Measurements from ENCODE around the gene RNF38. TPM values are rescaled to one million over a fixed set of nuclear protein-coding genes. Genes with fewer than 3 reads are reported as not detected.
A peak's percentile ranks its signal among the peaks of the same experiment; 100 is the strongest.
"Not testable (repeated sequence)": the region's sequence is repeated elsewhere in the genome, so short reads cannot be mapped to it uniquely, and the experiment has no call there.

RNF38 gene
- total RNA-seq = 12.0 and 47.3 TPM in 2 replicates

DNA sequence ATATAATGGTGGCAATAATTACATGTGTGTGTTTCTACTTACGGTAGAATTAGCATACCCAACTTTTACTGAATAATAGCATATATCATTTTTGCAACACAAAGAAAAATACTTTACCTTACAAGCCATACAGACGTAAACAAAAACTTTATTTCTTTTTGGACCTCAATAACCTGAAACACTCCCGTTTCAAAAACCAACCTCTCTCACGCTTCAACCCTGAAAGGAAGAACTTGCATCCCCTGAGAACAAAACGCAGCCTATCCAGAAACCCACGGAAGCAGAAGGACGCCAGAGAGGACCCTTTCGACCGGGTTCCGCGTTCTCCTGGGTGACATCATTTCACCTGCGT is at the start of gene RNF38:
Gene RNF38, minus strand, starts transcription at position 290 of the 352 bp plus-strand sequence. Its CDS starts 161 bp downstream, at position 129.
- DNase-seq (ENCODE audit: low read depth) = no peak

GRCh38 chr9:36448555-36448954 is 48.5 kb upstream of the RNF38 start:
- DNase-seq (ENCODE audit: low read depth) = not testable (repeated sequence)

- DNase-seq (ENCODE audit: low read depth) = no peak
Measured at GRCh38 chr9:36448017-36448416, 47.9 kb upstream of the RNF38 start.

DNA sequence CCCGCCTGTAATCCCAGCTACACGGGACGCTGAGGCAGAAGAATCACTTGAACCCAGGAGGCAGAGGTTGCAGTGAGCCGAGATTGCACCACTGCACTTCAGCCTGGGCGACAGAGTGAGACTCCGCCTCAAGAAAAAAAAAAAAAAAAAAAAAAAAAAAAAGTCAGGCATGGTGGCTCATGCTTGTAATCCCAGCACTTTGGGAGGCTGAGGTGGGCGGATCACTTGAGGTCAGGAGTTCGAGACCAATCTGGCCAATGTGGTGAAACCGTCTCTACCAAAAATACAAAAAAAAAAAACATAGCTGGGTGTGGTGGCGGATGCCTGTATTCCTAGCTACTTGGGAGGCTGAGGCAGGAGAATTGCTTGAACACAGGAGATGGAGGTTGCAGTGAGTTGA is 46.6 kb upstream of the RNF38 start:
- not testable (repeated sequence) for DNase-seq (ENCODE audit: low read depth)

GRCh38 chr9:36445800-36446361 is 45.8 kb upstream of the RNF38 start:
- no peak for DNase-seq (ENCODE audit: low read depth)

DNA sequence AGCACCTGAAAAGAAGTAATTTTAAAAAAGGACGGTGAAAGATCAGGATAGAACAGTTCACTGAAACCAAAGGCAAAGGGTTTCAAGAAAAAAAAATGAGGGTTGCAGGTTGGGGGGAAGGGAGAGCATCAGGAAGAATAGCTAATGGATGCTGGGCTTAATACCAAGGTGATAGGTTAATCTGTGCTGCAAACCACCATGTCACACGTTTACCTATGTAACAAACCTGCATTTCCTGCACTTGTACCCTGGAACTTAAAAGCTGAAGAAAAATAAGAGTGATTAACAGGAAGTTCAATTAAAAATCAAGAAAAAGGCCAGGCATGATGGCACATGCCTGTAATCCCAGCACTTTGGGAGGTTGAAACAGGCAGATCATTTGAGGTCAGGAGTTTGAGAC is 44.1 kb upstream of the RNF38 start:
- DNase-seq (ENCODE audit: low read depth) = no peak

- DNase-seq (ENCODE audit: low read depth) = peak; percentile 19
Measured at GRCh38 chr9:36443581-36443980, 43.5 kb upstream of the RNF38 start.

DNA sequence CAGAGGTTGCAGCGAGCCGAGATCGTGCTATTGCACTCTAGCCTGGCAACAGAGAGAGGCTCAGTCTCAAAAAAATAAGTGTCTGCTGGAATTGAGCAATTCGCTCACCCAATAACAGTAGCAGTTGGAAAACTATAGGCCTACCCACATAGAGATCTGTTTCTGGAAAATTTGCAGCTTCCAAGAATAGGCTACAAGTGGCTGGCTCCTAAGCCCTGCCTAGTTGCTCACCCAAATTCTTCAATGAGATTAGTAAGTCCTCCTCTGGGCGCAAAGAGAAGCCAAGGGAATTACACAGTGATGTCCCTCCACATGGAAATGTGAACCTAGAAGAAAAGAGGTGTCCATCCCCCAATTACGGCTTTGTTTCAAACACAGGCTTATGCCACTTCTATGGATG is 42.6 kb upstream of the RNF38 start:
- DNase-seq (ENCODE audit: low read depth) = no peak

DNA sequence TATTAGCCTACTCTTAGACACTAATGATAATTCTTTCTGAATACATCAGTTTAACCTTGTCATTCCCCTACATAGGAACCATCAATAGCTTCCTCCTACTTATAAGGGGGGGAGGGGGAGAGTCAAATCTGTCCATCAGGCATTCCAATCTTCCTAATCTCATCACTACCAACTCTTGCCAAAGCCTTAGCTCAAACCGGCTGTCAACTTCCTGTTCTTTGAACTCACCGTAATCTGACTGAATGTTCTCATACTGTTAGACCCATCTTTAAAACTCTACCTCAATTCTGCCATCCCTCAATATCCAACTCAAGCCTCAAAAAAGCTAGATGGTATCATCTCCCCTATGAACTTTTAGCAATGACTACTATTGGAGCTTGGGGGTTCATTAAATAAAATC is 41.9 kb upstream of the RNF38 start:
- DNase-seq (ENCODE audit: low read depth) = no peak

GRCh38 chr9:36438536-36439236 is 38.6 kb upstream of the RNF38 start:
- no peak for DNase-seq (ENCODE audit: low read depth)

DNA sequence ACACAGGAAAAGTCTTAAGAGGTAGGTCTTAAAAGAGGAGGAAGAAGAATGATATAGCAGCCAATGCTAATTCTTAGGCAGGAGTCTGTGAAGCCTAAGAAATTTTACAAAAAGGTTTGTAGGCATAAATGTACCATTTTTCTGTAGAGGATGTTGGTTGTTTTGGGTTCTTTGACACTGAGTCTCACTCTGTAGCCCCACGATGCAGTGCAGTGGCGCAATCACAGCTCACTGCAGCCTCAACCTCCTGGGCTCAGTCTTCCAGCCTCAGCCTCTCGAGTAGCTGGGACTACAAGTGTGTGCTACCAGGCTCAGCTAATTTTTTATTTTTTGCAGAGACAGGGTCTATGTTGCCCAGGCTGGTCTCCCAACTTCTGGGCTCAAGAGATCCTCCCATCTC is 37.7 kb upstream of the RNF38 start:
- no peak for DNase-seq (ENCODE audit: low read depth)

DNA sequence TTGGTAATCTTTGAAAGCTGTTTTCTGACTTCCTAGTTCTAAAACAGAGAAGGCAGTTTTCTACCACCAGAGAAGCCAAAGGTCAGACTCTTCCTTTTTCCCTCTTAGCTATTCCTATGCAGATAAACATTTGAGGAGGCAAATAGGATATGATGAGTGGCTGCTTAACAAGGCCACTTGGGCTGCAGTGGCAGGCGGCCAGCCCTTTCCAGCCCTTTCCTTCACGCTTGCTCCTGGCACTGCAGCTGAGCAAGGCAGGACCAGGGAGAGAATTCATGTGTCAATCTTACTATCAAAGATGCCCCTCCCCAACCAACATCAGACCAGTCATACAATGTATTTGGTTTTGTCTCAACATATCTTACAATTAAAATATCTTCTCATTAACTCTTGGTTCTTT is 36.8 kb upstream of the RNF38 start:
- no peak for DNase-seq (ENCODE audit: low read depth)

DNA sequence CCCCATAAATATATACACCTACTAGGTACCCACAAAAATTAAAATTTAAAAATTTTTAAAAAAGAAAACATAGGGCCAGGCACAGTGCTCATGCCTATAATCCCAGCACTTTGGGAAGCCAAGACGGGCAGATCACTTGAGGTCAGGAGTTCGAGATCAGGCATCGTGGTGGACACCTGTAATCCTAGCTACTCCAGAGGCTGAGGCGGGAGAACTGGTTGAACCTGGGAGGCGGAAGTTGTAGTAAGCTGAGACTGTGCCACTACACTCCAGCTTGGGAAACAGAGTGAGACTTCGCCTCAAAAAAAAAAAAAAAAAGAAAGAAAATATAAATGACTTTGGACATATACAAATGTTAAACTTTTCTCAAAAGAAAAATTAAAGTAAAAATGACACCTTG is 33.3 kb upstream of the RNF38 start:
- no peak for DNase-seq (ENCODE audit: low read depth)

GRCh38 chr9:36431078-36431477 is 31.0 kb upstream of the RNF38 start:
- no peak for DNase-seq (ENCODE audit: low read depth)

GRCh38 chr9:36426945-36427344 is 26.9 kb upstream of the RNF38 start:
- DNase-seq (ENCODE audit: low read depth) = no peak

DNA sequence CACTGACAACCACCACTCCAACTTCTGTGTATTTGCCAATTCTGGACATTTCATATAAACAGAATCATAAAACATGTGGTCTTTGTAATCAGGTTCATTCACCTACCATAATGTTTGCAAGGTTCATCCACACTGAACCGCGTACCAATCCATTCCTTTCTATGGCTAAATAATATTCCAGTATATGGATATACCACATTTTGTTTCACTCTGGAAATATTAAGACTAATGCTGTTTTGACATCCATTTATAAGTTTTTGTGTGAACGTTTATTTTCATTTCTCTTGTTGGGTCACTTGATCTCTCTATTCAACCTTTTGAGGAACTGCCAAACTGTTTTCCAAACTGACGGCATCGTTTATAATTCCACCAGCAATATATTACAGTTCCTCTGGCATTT is 26.3 kb upstream of the RNF38 start:
- DNase-seq (ENCODE audit: low read depth) = no peak

DNA sequence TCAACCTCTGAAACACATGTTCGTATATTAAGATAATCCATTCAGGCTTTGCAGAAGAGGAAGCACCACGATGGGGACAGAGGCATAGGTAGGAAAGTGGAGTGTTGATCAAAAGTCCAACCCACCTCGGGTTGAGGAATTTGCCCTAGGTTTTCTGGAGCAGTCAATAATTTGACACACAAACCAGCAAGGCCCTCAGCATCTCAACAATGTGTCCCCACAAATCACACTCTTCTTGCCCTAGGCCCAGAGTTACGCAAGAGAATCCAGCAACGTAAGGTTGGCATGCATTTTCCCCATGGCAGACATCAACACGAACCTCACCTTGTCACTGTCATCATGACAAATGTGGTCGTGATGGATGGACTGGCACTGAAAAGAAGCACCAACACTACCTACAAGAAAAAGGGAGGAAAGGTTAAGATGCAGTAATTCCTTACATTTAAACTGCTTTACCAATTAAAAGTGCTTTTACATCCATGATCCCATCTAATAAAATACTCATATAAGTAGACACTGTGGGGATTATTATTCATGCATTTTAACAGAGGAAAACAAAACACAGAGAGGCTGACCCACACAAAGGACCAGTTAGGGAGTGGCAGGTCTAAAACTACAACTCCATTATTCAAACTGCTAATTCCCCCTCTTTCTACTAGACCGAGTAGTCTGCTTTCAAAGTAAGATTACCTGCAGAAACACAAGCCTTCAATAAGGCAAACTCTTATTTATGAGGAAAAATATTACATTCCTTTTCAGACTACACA is 24.4 kb upstream of the RNF38 start:
- DNase-seq (ENCODE audit: low read depth) = no peak

GRCh38 chr9:36423206-36423605 is 23.1 kb upstream of the RNF38 start:
- no peak for DNase-seq (ENCODE audit: low read depth)

GRCh38 chr9:36416890-36417289 is 16.8 kb upstream of the RNF38 start:
- no peak for DNase-seq (ENCODE audit: low read depth)

DNA sequence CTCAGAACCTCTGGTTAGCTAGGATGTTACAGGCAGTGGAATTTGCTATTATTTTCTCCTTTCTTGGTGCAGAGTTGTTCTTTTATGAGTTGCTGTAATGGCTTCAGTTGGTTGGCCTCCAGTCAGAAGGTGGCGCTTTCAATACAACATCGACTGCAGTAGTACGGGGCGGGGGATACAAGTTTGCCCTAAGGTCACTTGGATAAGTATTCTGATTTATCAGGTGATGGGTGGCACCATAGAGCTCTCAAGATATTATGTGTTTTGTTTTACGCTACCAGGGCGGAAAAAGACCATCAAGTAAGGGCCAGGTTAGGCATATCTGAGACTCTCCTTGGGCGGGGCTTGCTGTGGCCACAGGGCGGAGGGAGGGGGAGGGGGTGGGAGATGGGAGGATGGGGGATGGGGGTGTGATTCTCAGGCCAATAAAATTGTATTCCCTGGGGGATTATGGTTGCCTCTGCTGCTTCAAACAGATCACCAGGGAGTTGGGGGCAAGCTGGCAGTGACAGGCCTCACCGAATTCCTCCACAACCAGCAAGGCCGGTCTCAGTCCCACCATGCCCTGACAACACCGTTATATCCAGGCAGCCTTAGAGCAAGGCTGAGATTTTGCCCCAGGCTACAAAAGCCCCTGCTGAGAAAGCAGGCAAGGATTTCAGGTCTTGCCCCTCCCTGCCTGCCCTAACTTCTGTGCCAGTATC is 15.9 kb upstream of the RNF38 start:
- DNase-seq (ENCODE audit: low read depth) = no peak

DNA sequence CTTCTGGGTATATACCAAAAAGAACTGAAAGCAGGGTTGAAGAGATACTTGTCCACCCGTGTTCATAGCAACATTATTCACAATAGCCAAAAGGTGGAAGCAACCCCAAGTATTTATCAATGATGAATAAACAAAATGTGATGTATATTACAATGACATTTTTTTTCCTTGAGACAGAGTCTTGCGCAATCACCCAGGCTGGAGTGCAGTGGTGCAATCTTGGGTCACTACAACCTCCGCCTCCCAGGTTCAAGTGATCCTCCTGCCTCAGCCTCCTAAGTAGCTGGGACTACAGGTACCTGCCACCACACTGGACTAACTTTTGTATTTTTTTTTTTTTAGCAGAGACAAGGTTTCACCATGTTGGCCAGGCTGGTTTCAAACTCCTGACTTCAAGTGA is 11.3 kb upstream of the RNF38 start:
- DNase-seq (ENCODE audit: low read depth) = not testable (repeated sequence)

GRCh38 chr9:36409076-36409475 is 9.0 kb upstream of the RNF38 start:
- not testable (repeated sequence) for DNase-seq (ENCODE audit: low read depth)
